ENCODE results near the gene PPP2R5A.

The PPP2R5A gene

GRCh38 chr1:212237651-212238050 is 47.6 kb upstream of the PPP2R5A start:
- no peak for TF ChIP-seq REST (IDR thresholded peaks at IDR 0.05; ENCODE audit: insufficient replicate concordance, low read depth)
- Histone ChIP-seq H3K4me3 (replicated peaks; ENCODE audit: insufficient read depth, low read length) (no peak overlapping the region), H3K27ac (replicated peaks) (no peak overlapping the region), H3K27me3 (ENCODE audit: insufficient read depth, poor library complexity, severe bottlenecking) (no peaks in the 10 kb centered on the region)
- no peak for DNase-seq (ENCODE audit: low read depth in 1 of 2, low spot score in 1 of 2)

GRCh38 chr1:212238552-212238951 is 46.7 kb upstream of the PPP2R5A start:
- H3K27ac ChIP-seq (replicated peaks), result no peak overlapping the region
- H3K4me3 ChIP-seq (replicated peaks; ENCODE audit: insufficient read depth, low read length), result no peak overlapping the region
- TF ChIP-seq GABPA (IDR thresholded peaks at IDR 0.05; ENCODE audit: low read depth), result no peak
- DNase-seq (ENCODE audit: low read depth in 1 of 2, low spot score in 1 of 2), result no peak
- no peaks in the 10 kb centered on the region for H3K27me3 ChIP-seq (ENCODE audit: insufficient read depth, poor library complexity, severe bottlenecking)

GRCh38 chr1:212241501-212241900 is 43.7 kb upstream of the PPP2R5A start:
- H3K27me3 ChIP-seq (ENCODE audit: insufficient read depth, poor library complexity, severe bottlenecking), result no peaks in the 10 kb centered on the region
- no peak overlapping the region for H3K4me3 ChIP-seq (replicated peaks; ENCODE audit: insufficient read depth, low read length)
- H3K27ac ChIP-seq (replicated peaks), result no peak overlapping the region
- TF ChIP-seq REST (IDR thresholded peaks at IDR 0.05; ENCODE audit: insufficient replicate concordance, low read depth), result no peak
- DNase-seq (ENCODE audit: low read depth in 1 of 2, low spot score in 1 of 2), result no peak

GRCh38 chr1:212241957-212242287 is 43.3 kb upstream of the PPP2R5A start:
- no peak for DNase-seq (ENCODE audit: low read depth in 1 of 2, low spot score in 1 of 2)
- H3K4me3 ChIP-seq (replicated peaks; ENCODE audit: insufficient read depth, low read length), result no peak overlapping the region
- TF ChIP-seq GABPA (IDR thresholded peaks at IDR 0.05; ENCODE audit: low read depth) (no peak), SPI1 (IDR thresholded peaks at IDR 0.05; ENCODE audit: borderline replicate concordance, low read depth) (no peak), REST (IDR thresholded peaks at IDR 0.05; ENCODE audit: insufficient replicate concordance, low read depth) (no peak), POLR2AphosphoS5 (IDR thresholded peaks at IDR 0.05; ENCODE audit: low read depth) (no peak), CTCF (IDR thresholded peaks at IDR 0.05; ENCODE audit: insufficient read depth, low read length) (no peak)
- H3K27ac ChIP-seq (replicated peaks), result no peak overlapping the region
- no peaks in the 10 kb centered on the region for H3K27me3 ChIP-seq (ENCODE audit: insufficient read depth, poor library complexity, severe bottlenecking)

GRCh38 chr1:212242288-212242984 is 42.8 kb upstream of the PPP2R5A start:
- DNase-seq (ENCODE audit: low read depth in 1 of 2, low spot score in 1 of 2), result no peak

More at GRCh38 chr1:212242288-212242984, 42.8 kb upstream of the PPP2R5A start:
- Histone ChIP-seq H3K27me3 (ENCODE audit: insufficient read depth, poor library complexity, severe bottlenecking) (no peaks in the 10 kb centered on the region), H3K27ac (replicated peaks) (no peak overlapping the region), H3K4me3 (replicated peaks; ENCODE audit: insufficient read depth, low read length) (no peak overlapping the region)
- TF ChIP-seq REST (IDR thresholded peaks at IDR 0.05; ENCODE audit: insufficient replicate concordance, low read depth) (no peak), CTCF (IDR thresholded peaks at IDR 0.05; ENCODE audit: insufficient read depth, low read length) (no peak), SPI1 (IDR thresholded peaks at IDR 0.05; ENCODE audit: borderline replicate concordance, low read depth) (no peak), GABPA (IDR thresholded peaks at IDR 0.05; ENCODE audit: low read depth) (no peak), POLR2AphosphoS5 (IDR thresholded peaks at IDR 0.05; ENCODE audit: low read depth) (no peak)

Data from HL-60 (cell line).